HepG2 (cell line): ENCODE results near the gene MIX23. TPM values are rescaled to one million over a fixed set of nuclear protein-coding genes. Genes with fewer than 3 reads are reported as not detected.

Experiments used
- ATF6 ChIP-seq: sonication (generic); formaldehyde crosslinking; conservative IDR thresholded peaks from 2 replicates; pipeline ENCODE4 v1.4.0; 2020; ENCODE audit warnings: missing genetic modification reagents
- BRD4 ChIP-seq: sonication (generic); formaldehyde crosslinking; IDR thresholded peaks from 2 replicates; pipeline ENCODE4 v1.4.0; 2020; ENCODE audit warnings: missing genetic modification reagents
- ELF1 ChIP-seq: sonication (generic); formaldehyde crosslinking; IDR thresholded peaks from 2 replicates; pipeline ENCODE4 v1.4.0; 2020; ENCODE audit warnings: missing genetic modification reagents
- FOXM1 ChIP-seq: sonication (generic); formaldehyde crosslinking; IDR thresholded peaks from 2 replicates; pipeline ENCODE4 v1.5.0; 2020; ENCODE audit warnings: missing genetic modification reagents
- GTF2F1 ChIP-seq: fragments of 150-350 bp; IDR thresholded peaks from 2 replicates; pipeline ENCODE4 v1.6.1; 2014; ENCODE audit warnings: low read length
- HMG20B ChIP-seq: conservative IDR thresholded peaks from 2 replicates; pipeline ENCODE4 v1.6.1; 2016; ENCODE audit warnings: missing genetic modification reagents, missing compliant biosample characterization
- JUNB ChIP-seq: sonication (generic); formaldehyde crosslinking; IDR thresholded peaks from 2 replicates; pipeline ENCODE4 v1.8.0; 2022; ENCODE audit warnings: missing genetic modification reagents, mild to moderate bottlenecking, borderline replicate concordance
- KLF11 ChIP-seq: IDR thresholded peaks from 2 replicates; pipeline ENCODE4 v1.6.1; 2016; ENCODE audit warnings: missing compliant biosample characterization
- KLF9 ChIP-seq: IDR thresholded peaks from 2 replicates; pipeline ENCODE4 v1.6.1; 2016; ENCODE audit warnings: low read depth
- MYPOP ChIP-seq: sonication (generic); formaldehyde crosslinking; IDR thresholded peaks from 2 replicates; pipeline ENCODE4 v1.8.1; 2023; ENCODE audit warnings: mild to moderate bottlenecking, moderate library complexity, missing genetic modification reagents
- NBN ChIP-seq: fragments of 450-650 bp; conservative IDR thresholded peaks from 2 replicates; pipeline ENCODE4 v1.6.1; 2017
- PAF1 ChIP-seq: IDR thresholded peaks from 2 replicates; pipeline ENCODE4 v1.6.1; 2016; ENCODE audit warnings: missing genetic modification reagents, missing compliant biosample characterization
- PHF20 ChIP-seq: sonication (generic); formaldehyde crosslinking; IDR thresholded peaks from 2 replicates; pipeline ENCODE4 v1.5.0; 2020; ENCODE audit warnings: mild to moderate bottlenecking, missing genetic modification reagents
- RBAK ChIP-seq: sonication (generic); formaldehyde crosslinking; IDR thresholded peaks from 2 replicates; pipeline ENCODE4 v1.5.1; 2020; ENCODE audit warnings: mild to moderate bottlenecking, missing genetic modification reagents
- RFXANK ChIP-seq: IDR thresholded peaks from 2 replicates; pipeline ENCODE4 v1.6.1; 2016
- ZFP1 ChIP-seq: IDR thresholded peaks from 2 replicates; pipeline ENCODE4 v1.6.1; 2016
- ZNF136 ChIP-seq: sonication (generic); formaldehyde crosslinking; IDR thresholded peaks from 2 replicates; pipeline ENCODE4 v1.8.1; 2022; ENCODE audit warnings: low read depth, mild to moderate bottlenecking, moderate library complexity, missing genetic modification reagents
- ZNF264 ChIP-seq: sonication (generic); formaldehyde crosslinking; IDR thresholded peaks from 2 replicates; pipeline ENCODE4 v1.4.0; 2020; ENCODE audit warnings: missing genetic modification reagents
- ZNF329 ChIP-seq: sonication (generic); formaldehyde crosslinking; IDR thresholded peaks from 2 replicates; pipeline ENCODE4 v1.9.0; 2021; ENCODE audit warnings: low read depth, mild to moderate bottlenecking, missing genetic modification reagents
- ZNF33A ChIP-seq: sonication (generic); formaldehyde crosslinking; IDR thresholded peaks from 2 replicates; pipeline ENCODE4 v1.5.1; 2020; ENCODE audit warnings: missing genetic modification reagents, mild to moderate bottlenecking, moderate library complexity, borderline replicate concordance
- ZNF383 ChIP-seq: sonication (generic); formaldehyde crosslinking; IDR thresholded peaks from 2 replicates; pipeline ENCODE4 v1.4.0; 2020; ENCODE audit warnings: missing genetic modification reagents, mild to moderate bottlenecking, borderline replicate concordance
- ZNF543 ChIP-seq: sonication (generic); formaldehyde crosslinking; IDR thresholded peaks from 2 replicates; pipeline ENCODE4 v1.4.0; 2020; ENCODE audit warnings: mild to moderate bottlenecking, missing genetic modification reagents
- ZNF558 ChIP-seq: sonication (generic); formaldehyde crosslinking; IDR thresholded peaks from 2 replicates; pipeline ENCODE4 v1.9.0; 2022; ENCODE audit warnings: mild to moderate bottlenecking, missing genetic modification reagents, borderline replicate concordance
- ZNF607 ChIP-seq: sonication (generic); formaldehyde crosslinking; IDR thresholded peaks from 2 replicates; pipeline ENCODE4 v1.5.1; 2020; ENCODE audit warnings: missing genetic modification reagents, mild to moderate bottlenecking, borderline replicate concordance
- ZNF792 ChIP-seq: IDR thresholded peaks from 2 replicates; pipeline ENCODE4 v1.6.1; 2016
- ZSCAN31 ChIP-seq: sonication (generic); formaldehyde crosslinking; IDR thresholded peaks from 2 replicates; pipeline ENCODE4 v1.5.0; 2020; ENCODE audit warnings: low read depth, mild to moderate bottlenecking, missing genetic modification reagents
- ZZZ3 ChIP-seq: sonication (generic); formaldehyde crosslinking; IDR thresholded peaks from 2 replicates; pipeline ENCODE4 v1.4.0; 2020; ENCODE audit warnings: missing genetic modification reagents, mild to moderate bottlenecking, borderline replicate concordance
- polyA plus RNA-seq, 8 experiments: library from polyadenylated mRNA; depleted of rRNA in 3 of 8; stranded (reverse) in 7 of 8; unstranded in 1 of 8; fragments of >200 nt; fragmentation: Illumina TruSeq in 4 of 8; extraction: Trizol in 4 of 8; gene quantifications; 2 replicates each; pipeline versions ENCODE4 v1.2.1 to v1.2.3, GENCODE V29; 2011 to 2016; ENCODE audit warnings: low read depth in 4 of 8, missing spikeins in 1 of 8, mixed read lengths in 1 of 8; ENCODE audit not compliant: insufficient read depth in 1 of 8
- total RNA-seq, 5 experiments: library from RNA; depleted of rRNA; stranded (reverse); fragments of >200 nt; fragmentation: Illumina TruSeq; extraction: Trizol; gene quantifications; 2 replicates each; pipeline ENCODE4 v1.2.3, GENCODE V29; 2016; ENCODE audit warnings: low read depth in 1 of 5
- TF ChIP-seq, protein P1 (sequence below): sonication (generic); formaldehyde crosslinking; IDR thresholded peaks from 2 replicates; pipeline ENCODE4 v1.4.0; 2020; ENCODE audit warnings: missing genetic modification reagents

Gene MIX23
- total and polyA plus RNA-seq, 2 of the 13 experiments (the other 11 are each of a cell fraction or from before 2014, with no cell fraction given) = 20.0 to 152 TPM

GRCh38 chr3:122383771-122384697, 1.0 kb upstream of the MIX23 start, which contains the start of gene FAM162A (continued):
- TF ChIP-seq RFXANK (CRISPR knock-in tag) (0 out of 2 replicates have a peak, but pooled peaks have one; percentile 45), ELF1 (CRISPR knock-in tag) (peak; percentile 45; the same call in 1 of the 2 replicates), ZNF264 (CRISPR knock-in tag) (peak; percentile 83; the same call in 1 of the 2 replicates), KLF11 (CRISPR knock-in tag) (0 out of 2 replicates have a peak, but pooled peaks have one; percentile 36), ZFP1 (CRISPR knock-in tag) (no peak), BRD4 (CRISPR knock-in tag) (peak; percentile 94), KLF9 (CRISPR knock-in tag) (peak; percentile 80), ZNF792 (peak; percentile 92), JUNB (no peak), ZNF136 (CRISPR knock-in tag) (no peak), ZNF383 (peak; percentile 88), NBN (no peak), ZNF543 (CRISPR knock-in tag) (peak; percentile 93; the same call in 1 of the 2 replicates), ZNF607 (CRISPR knock-in tag) (peak; percentile 95), RBAK (CRISPR knock-in tag) (no peak), ZZZ3 (CRISPR knock-in tag) (peak; percentile 68; the same call in 1 of the 2 replicates), FOXM1 (CRISPR knock-in tag) (0 out of 2 replicates have a peak, but pooled peaks have one; percentile 77), ZNF33A (CRISPR knock-in tag) (no peak), PHF20 (peak; percentile 73), GTF2F1 (no peak), ZNF329 (peak; percentile 90), PAF1 (CRISPR knock-in tag) (no peak), ZNF558 (CRISPR knock-in tag) (peak; percentile 88; the same call in 1 of the 2 replicates), HMG20B (CRISPR knock-in tag) (no peak; the same call in 1 of the 2 replicates), ZSCAN31 (CRISPR knock-in tag) (peak; percentile 89), MYPOP (CRISPR knock-in tag) (peak; percentile 98), ATF6 (no peak)
- TF ChIP-seq, protein P1, sequence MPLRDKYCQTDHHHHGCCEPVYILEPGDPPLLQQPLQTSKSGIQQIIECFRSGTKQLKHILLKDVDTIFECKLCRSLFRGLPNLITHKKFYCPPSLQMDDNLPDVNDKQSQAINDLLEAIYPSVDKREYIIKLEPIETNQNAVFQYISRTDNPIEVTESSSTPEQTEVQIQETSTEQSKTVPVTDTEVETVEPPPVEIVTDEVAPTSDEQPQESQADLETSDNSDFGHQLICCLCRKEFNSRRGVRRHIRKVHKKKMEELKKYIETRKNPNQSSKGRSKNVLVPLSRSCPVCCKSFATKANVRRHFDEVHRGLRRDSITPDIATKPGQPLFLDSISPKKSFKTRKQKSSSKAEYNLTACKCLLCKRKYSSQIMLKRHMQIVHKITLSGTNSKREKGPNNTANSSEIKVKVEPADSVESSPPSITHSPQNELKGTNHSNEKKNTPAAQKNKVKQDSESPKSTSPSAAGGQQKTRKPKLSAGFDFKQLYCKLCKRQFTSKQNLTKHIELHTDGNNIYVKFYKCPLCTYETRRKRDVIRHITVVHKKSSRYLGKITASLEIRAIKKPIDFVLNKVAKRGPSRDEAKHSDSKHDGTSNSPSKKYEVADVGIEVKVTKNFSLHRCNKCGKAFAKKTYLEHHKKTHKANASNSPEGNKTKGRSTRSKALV (CRISPR knock-in tag) = peak; percentile 90
